Subcutaneous adipose tissue (tissue), 4 donors: ENCODE measurements around the gene ARHGAP32. TPM values are rescaled to one million over a fixed set of nuclear protein-coding genes. Genes with fewer than 3 reads are reported as not detected.

Source experiments
- CTCF ChIP-seq: fragments of 450-650 bp; IDR thresholded peaks from one replicate; pipeline ENCODE4 v1.5.1; 2016; ENCODE audit warnings: low read depth, mild to moderate bottlenecking, control low read depth, antibody characterized with exemption, moderate library complexity
- total RNA-seq, 4 donors: library from RNA; depleted of rRNA; stranded (reverse); fragments of >200 nt; gene quantifications; one replicate each; pipeline ENCODE4 v1.1.0, GENCODE V29; 2016

The ARHGAP32 gene
- total RNA-seq, 4 donors from 2014 or later, result 10.9 to 19.6 (median 16.0) TPM

GRCh38 chr11:128937480-128937879 is 254.6 kb downstream of the ARHGAP32 start:
- TF ChIP-seq CTCF, result no peak

- TF ChIP-seq CTCF, result no peak
Observed at GRCh38 chr11:128936606-128937251, 255.4 kb downstream of the ARHGAP32 start.

- no peak for TF ChIP-seq CTCF
Observed at GRCh38 chr11:128934926-128935325, 257.2 kb downstream of the ARHGAP32 start.

- TF ChIP-seq CTCF, result no peak
Observed at GRCh38 chr11:128934351-128934750, 257.8 kb downstream of the ARHGAP32 start.

- TF ChIP-seq CTCF, result no peak
Observed at GRCh38 chr11:128933481-128934178, 258.5 kb downstream of the ARHGAP32 start.

- no peak for TF ChIP-seq CTCF
Observed at GRCh38 chr11:128931668-128932067, 260.5 kb downstream of the ARHGAP32 start.

GRCh38 chr11:128931066-128931465 is 261.1 kb downstream of the ARHGAP32 start:
- no peak for TF ChIP-seq CTCF
